Fibroblast of villous mesenchyme (primary cell): ENCODE results near the gene PHF21B. TPM values are rescaled to one million over a fixed set of nuclear protein-coding genes. Genes with fewer than 3 reads are reported as not detected.

Source experiments
- DNase-seq: peaks from one replicate; pipeline ENCODE4 v3.0.0-alpha.2; 2010; ENCODE audit warnings: low read depth
- H3K4me3 ChIP-seq: 2 replicates; pipeline ENCODE4 v1.5.1; 2011; ENCODE audit warnings: low read depth, mild to moderate bottlenecking, low read length
- CTCF ChIP-seq: IDR thresholded peaks from 2 replicates; pipeline ENCODE4 v1.5.1; 2012; ENCODE audit warnings: low read depth, mild to moderate bottlenecking, low read length; ENCODE audit not compliant: insufficient read depth
- total RNA-seq: library from RNA; depleted of rRNA; stranded (reverse); fragments of >200 nt; gene quantifications from 2 replicates; pipeline ENCODE4 v1.2.3, GENCODE V29; 2012

PHF21B gene
- total RNA-seq, 1 donor: not detected

- H3K4me3 ChIP-seq: no peak overlapping the region
- DNase-seq: no peak
- TF ChIP-seq CTCF: no peak
Observed at GRCh38 chr22:44882226-44882905, 127.4 kb downstream of the PHF21B start.

GRCh38 chr22:44881624-44882023 lies 128.2 kb downstream of the PHF21B start:
- no peak for TF ChIP-seq CTCF
- no peak for DNase-seq
- no peak overlapping the region for H3K4me3 ChIP-seq

- no peak for TF ChIP-seq CTCF
- DNase-seq: no peak
Observed at GRCh38 chr22:44880610-44881290, 129.1 kb downstream of the PHF21B start.

GRCh38 chr22:44879301-44879680 lies 130.5 kb downstream of the PHF21B start:
- no peak for TF ChIP-seq CTCF
- DNase-seq: no peak
- no peak overlapping the region for H3K4me3 ChIP-seq

More at GRCh38 chr22:44880610-44881290, 129.1 kb downstream of the PHF21B start:
- H3K4me3 ChIP-seq: no peak overlapping the region

- no peak for TF ChIP-seq CTCF
- no peak overlapping the region for H3K4me3 ChIP-seq
- no peak for DNase-seq
Observed at GRCh38 chr22:44878483-44879300, 131.1 kb downstream of the PHF21B start.

- TF ChIP-seq CTCF: no peak
- H3K4me3 ChIP-seq: no peak overlapping the region
- no peak for DNase-seq
Observed at GRCh38 chr22:44876921-44877320, 132.9 kb downstream of the PHF21B start.
